ENCODE results near the gene WNT9A.
A peak's percentile ranks its signal among the peaks of the same experiment; 100 is the strongest.

The WNT9A gene

DNA sequence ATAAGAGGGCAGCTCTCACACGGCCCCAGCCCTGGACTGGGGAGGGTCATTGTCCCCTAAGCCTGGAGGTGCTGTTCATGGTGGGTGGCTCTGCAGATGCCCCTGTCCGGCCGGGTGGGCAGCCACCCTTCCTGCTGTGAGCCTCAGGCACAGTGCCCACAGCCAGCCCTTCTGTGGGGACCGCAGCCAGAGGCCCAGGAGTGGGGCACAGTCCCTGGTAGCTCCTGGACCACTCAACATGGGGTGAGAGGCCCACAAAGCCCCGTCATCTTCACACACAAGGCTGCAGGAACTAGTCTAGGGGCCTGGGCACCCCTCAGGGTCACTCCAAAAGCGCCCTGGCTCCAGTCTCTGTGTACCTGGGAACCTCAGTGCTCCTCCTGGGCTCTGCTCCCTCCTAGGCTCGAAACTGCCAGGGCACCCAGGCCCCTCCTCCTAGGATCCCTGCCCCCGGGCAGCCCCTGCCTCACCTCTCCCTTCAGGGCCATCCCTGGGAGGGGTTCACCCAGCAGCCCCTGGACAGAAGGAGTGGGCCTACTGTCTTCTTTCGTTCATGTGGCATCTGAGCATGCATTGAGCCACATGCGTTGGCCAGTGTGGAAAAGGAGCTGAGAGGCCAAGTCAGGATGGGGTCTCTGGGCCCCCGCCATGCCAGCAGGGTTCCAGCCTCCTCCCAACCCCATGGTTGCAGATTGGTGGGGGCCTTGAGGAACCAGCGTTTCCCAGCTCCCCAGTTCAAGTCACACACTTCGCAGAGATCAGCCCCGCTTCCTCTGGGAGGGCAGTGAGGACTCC lies 43.0 kb downstream of the WNT9A start:
- no peak overlapping the region for H3K27ac Mint-ChIP-seq
- H3K4me1 Mint-ChIP-seq (ENCODE audit: low read depth), result no peaks in the 10 kb centered on the region
- H3K27me3 Mint-ChIP-seq, result no peaks in the 10 kb centered on the region
- no peaks in the 10 kb centered on the region for H3K36me3 Mint-ChIP-seq (ENCODE audit: low read depth)
- no peak overlapping the region for H3K4me3 Mint-ChIP-seq
- no peaks in the 10 kb centered on the region for H3K9me3 Mint-ChIP-seq

DNA sequence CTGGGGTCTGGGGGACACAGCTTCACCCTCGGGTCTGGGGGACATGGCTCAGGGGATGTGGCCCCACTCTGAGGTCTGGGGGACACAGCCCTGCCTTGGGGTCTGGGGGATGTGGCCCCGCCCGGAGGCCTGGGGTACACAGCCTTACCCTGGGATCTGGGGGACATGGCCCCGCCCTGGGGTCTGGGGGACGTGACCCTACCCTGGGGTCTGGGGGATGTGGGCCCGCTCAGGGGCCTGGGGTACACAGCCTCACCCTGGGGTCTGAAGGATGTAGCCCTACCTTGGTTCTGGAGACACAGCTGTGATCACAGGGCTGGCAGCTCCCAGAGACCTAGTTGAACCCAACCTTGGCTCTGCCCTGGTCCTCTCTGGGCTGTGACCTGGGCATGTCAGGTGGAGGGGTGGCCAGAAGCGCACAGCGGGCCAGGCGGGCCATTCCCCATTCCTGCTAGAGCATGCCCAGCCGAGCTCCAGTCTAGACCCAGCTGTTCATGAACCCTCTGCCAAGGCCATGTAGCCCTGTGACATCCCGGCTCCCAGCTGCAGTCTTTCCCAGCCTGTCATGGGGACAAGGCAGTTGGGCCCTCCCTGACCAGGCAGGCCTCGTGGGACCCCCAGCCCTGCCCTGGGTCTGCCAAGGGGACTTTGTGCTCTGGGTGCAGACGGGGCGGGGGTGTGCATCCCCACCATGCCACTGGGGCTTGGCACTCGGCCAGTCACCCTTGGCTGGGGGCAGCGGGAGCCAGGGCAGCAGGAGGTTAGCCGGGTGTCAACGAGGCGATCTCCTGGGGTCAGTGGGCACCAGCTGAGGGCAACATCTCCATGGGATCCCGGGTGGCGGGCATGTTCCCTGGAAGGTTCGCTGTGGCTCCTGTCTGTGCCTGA lies 43.9 kb downstream of the WNT9A start:
- H3K4me3 Mint-ChIP-seq, result no peak overlapping the region
- H3K27ac Mint-ChIP-seq, result no peak overlapping the region

DNA sequence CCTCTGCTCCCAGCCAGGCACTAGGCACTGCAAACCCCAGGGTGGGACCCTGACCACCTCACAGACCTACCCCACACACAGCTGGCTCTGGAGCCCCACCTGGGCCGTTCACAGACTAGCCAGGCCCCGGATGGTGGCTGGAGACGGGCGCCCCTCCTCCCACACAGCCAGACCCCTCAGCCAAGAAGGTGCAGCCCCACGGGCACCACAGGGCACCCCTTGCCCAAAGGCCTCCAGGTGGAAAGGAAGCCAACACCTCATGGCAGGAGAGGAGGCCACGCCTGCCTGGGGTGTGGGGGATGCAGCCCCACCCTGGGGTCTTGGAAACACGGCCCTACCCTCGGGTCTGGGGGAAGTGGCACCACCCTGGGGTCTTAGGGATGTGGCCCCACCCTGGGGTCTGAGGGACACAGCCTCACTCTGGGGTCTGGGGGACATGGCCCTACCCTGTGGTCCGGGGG lies 44.6 kb downstream of the WNT9A start:
- no peaks in the 10 kb centered on the region for H3K36me3 Mint-ChIP-seq (ENCODE audit: low read depth)
- H3K9me3 Mint-ChIP-seq, result no peaks in the 10 kb centered on the region
- H3K4me1 Mint-ChIP-seq (ENCODE audit: low read depth), result peaks cover 5% of the 10 kb centered on the region
- no peak overlapping the region for H3K27ac Mint-ChIP-seq
- H3K4me3 Mint-ChIP-seq, result no peak overlapping the region
- no peaks in the 10 kb centered on the region for H3K27me3 Mint-ChIP-seq

More for the DNA sequence above, 43.9 kb downstream of the WNT9A start:
- H3K36me3 Mint-ChIP-seq (ENCODE audit: low read depth), result no peaks in the 10 kb centered on the region
- no peaks in the 10 kb centered on the region for H3K9me3 Mint-ChIP-seq
- H3K27me3 Mint-ChIP-seq, result no peaks in the 10 kb centered on the region
- H3K4me1 Mint-ChIP-seq (ENCODE audit: low read depth), result no peaks in the 10 kb centered on the region

DNA sequence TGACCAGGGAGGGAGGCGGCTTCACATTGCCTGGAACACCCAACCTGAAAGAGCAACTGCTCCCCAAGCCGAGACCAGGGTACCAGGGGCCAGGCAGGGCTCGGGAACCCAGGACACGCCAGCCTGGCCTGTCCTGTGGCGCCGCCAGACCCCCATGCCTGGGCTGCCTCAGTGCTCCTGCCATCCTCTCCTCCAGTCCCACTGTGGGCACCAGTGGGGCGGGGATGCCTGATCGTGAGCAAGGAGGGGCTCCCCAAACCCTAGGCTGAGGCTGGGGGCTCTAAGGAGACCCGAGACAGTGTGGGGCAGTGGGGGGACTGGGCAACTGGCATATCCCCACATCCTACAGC lies 45.1 kb downstream of the WNT9A start:
- Mint-ChIP-seq H3K4me3 (no peak overlapping the region), H3K4me1 (ENCODE audit: low read depth) (peaks cover 9% of the 10 kb centered on the region), H3K27ac (no peak overlapping the region), H3K9me3 (no peaks in the 10 kb centered on the region), H3K27me3 (no peaks in the 10 kb centered on the region), H3K36me3 (ENCODE audit: low read depth) (no peaks in the 10 kb centered on the region)

DNA sequence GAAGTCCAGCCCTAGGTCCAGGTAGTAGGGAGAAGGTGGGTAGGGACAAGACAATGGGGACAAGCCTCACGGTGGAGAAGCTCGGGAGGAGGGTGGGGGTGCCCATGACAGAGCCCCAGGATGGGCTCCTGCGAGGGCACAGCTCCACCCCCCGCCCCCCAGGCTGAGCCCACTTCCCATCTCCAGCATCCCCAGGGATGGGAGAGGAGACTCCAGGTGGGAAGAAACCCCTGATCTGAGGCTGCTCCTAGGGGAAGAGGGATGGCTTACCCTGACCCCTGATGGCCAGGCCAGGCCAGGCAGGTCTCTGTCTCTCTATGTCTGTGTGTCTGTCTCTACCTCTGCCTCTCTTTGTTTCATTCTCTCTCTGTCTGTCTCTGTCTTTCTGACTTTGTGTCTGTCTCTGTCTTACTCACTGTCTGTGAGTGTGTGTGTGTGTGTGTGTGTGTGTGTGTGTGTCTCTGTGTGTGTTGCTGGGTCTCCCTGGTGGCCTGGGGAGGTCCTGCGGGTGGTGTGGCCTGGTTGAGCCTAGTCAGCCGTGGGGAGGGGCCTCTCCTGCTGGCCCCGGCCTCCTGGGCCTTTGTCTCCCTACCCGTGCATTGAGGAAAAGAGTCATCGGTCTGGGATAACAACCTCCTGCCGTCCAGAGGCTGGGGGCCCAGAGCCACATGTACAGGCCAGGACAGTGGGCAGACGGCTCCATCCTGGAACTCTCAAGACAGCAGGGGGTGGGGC lies 45.7 kb downstream of the WNT9A start:
- peaks cover 11% of the 10 kb centered on the region for H3K4me1 Mint-ChIP-seq (ENCODE audit: low read depth)
- H3K27ac Mint-ChIP-seq, result peak overlapping the region; percentile 45
- no peaks in the 10 kb centered on the region for H3K9me3 Mint-ChIP-seq
- H3K27me3 Mint-ChIP-seq, result no peaks in the 10 kb centered on the region
- no peaks in the 10 kb centered on the region for H3K36me3 Mint-ChIP-seq (ENCODE audit: low read depth)
- H3K4me3 Mint-ChIP-seq, result no peak overlapping the region

DNA sequence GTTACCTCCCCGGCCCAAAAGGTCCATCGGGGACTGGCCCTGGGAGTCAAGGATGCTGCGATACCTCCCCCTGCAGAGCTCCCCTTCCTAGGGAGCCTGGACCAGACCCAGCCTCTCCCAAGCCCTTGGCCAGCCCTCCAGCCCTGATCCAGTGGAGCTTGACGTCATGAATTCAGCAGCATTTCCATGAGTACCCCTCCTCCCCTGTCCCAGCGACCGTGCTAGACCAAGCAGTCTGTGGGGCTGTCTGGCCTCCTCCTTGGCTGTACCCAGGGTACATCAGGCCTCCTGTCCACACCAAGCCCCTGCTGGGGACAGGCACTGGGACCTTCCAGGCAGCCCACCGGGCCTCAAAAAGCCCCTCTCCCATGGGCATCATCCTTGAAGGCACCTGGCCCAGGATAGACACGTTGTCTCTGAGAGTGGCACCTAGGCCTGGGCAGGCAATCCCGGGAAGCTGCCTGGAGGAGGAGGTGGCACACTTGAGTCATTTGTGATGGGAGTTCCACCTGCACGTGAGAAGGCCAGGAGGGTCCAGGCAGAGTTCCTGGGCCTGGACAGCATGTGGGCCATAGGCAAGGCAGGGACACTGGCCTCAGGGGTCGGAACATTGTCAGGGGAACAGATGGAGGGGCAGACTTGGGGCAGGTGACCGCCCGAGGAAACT lies 46.4 kb downstream of the WNT9A start:
- Mint-ChIP-seq H3K4me1 (ENCODE audit: low read depth) (peaks cover 11% of the 10 kb centered on the region), H3K27ac (no peak overlapping the region), H3K9me3 (no peaks in the 10 kb centered on the region), H3K4me3 (no peak overlapping the region), H3K27me3 (no peaks in the 10 kb centered on the region), H3K36me3 (ENCODE audit: low read depth) (no peaks in the 10 kb centered on the region)

DNA sequence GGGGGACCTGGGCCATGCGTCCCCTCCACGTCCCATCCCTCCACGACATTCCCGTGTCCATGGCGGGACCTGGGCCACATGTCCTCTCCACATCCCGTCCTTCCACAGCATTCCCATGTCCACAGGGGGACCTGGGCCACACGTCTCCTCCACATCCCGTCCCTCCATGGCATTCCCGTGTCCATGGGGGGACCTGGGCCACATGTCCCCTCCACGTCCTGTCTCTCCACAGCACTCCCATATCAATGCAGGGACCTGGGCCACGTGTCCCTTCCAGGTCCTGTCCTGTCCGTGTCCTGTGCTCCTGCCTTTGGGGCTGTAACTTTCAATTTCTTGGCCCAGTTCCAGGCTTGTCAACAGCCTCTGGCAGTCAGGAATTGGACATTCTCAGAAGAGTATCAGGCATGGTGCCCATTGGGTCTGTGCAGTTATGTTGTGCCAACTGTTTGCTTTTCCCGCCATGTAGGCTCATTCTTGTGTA lies 47.1 kb downstream of the WNT9A start:
- Mint-ChIP-seq H3K9me3 (no peaks in the 10 kb centered on the region), H3K27me3 (no peaks in the 10 kb centered on the region), H3K4me3 (no peak overlapping the region), H3K4me1 (ENCODE audit: low read depth) (peaks cover 11% of the 10 kb centered on the region), H3K36me3 (ENCODE audit: low read depth) (no peaks in the 10 kb centered on the region), H3K27ac (no peak overlapping the region)

DNA sequence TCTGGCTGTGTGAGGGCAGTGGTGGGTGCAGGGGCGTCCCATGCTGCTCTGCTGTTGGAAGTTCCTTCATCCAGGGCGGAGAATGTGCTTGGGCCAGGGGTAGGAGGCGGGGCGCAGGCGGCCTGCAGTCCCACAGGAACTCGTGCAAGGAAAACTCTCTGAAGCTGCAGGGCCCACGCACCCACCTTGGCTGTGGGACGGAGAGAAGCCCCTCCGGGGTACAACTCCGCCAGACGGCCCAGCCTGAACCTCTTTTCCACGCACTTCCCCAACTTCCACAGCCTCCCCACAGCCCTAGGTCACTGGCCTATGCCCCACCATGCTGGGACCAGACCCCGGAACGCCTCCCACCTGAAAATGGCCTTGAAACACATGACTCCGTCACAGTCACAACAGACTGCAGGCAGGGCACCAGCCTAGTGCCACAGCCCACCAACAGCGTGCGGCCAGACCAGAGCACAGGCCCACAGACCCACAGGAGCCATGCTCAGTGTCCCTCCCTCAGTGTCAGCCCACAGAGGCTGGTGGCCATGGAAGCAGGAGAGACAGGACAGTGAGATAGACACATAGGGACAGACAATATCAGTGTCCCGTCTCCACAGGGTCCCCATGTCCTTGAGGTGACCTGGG lies 47.8 kb downstream of the WNT9A start:
- Mint-ChIP-seq H3K27ac (no peak overlapping the region), H3K27me3 (no peaks in the 10 kb centered on the region), H3K4me3 (no peak overlapping the region)

DNA sequence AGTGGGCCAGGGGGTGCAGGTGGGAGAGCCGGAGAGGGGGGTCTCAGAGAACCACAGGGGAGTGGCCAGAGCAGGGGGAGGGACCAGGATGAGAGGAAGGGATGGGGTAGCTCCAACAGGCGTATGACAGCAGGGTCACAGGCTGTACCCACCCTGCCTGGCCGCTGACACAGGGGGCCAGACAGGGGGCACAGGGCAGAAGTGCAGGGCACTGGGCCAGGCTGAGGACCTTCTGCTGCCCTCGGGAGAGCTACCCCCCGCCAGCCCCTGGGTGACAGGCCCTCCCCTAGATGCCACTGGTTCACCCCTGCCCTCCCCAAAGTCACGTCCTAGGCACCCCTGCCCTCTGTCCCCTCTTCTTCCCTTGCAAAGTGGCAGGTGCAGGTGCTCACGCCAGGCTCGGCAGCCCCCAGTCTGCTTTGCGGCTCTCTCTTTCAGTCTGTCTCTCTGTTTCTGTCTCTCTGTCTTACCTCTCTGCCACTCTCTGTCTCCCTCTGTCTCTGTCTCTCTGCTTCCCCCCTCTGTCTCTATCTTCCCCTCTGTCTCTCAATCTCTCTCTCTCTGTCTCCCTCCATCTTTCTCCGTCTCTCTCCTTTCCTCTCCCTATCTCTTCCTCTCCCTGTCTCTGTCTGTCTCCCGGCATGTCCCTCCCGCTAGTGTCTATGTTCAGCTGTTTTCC lies 48.5 kb downstream of the WNT9A start:
- Mint-ChIP-seq H3K36me3 (ENCODE audit: low read depth) (no peaks in the 10 kb centered on the region), H3K27me3 (no peaks in the 10 kb centered on the region), H3K4me3 (no peak overlapping the region), H3K4me1 (ENCODE audit: low read depth) (peaks cover 11% of the 10 kb centered on the region), H3K27ac (no peak overlapping the region), H3K9me3 (no peaks in the 10 kb centered on the region)

More for the DNA sequence above, 47.8 kb downstream of the WNT9A start:
- Mint-ChIP-seq H3K36me3 (ENCODE audit: low read depth) (no peaks in the 10 kb centered on the region), H3K9me3 (no peaks in the 10 kb centered on the region), H3K4me1 (ENCODE audit: low read depth) (peaks cover 11% of the 10 kb centered on the region)

DNA sequence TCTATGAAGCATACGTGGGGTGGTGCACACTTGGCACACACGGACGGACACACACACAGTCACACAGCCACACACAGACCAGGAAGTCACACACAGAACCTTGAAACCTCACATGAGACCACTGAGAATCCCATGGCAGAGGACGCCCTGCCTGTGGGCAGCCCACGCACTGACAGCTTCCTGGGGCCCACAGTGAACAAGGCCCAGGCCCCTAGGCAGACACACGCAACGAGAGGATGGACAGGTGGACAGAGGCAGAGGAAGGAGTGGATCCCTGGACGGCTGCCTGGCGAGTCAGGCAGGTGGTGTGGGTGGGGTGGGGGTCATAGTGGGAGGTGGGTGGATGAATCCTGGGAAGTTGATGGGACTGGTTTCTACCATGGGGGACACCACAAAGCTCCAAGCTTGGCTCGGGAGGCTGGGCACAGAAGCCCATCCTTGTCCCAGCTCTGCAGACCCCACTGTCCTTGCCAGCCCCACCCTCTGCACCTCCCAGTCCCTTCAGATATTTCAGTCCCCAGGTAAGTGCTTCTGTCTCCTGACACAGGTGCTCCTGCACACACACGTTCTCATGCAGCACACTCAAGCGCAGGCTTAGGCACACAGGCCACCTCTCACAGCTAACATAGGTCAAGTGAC lies 49.1 kb downstream of the WNT9A start:
- H3K4me3 Mint-ChIP-seq, result no peak overlapping the region
- peaks cover 11% of the 10 kb centered on the region for H3K4me1 Mint-ChIP-seq (ENCODE audit: low read depth)
- H3K36me3 Mint-ChIP-seq (ENCODE audit: low read depth), result no peaks in the 10 kb centered on the region
- H3K27me3 Mint-ChIP-seq, result no peaks in the 10 kb centered on the region
- H3K9me3 Mint-ChIP-seq, result no peaks in the 10 kb centered on the region
- no peak overlapping the region for H3K27ac Mint-ChIP-seq

DNA sequence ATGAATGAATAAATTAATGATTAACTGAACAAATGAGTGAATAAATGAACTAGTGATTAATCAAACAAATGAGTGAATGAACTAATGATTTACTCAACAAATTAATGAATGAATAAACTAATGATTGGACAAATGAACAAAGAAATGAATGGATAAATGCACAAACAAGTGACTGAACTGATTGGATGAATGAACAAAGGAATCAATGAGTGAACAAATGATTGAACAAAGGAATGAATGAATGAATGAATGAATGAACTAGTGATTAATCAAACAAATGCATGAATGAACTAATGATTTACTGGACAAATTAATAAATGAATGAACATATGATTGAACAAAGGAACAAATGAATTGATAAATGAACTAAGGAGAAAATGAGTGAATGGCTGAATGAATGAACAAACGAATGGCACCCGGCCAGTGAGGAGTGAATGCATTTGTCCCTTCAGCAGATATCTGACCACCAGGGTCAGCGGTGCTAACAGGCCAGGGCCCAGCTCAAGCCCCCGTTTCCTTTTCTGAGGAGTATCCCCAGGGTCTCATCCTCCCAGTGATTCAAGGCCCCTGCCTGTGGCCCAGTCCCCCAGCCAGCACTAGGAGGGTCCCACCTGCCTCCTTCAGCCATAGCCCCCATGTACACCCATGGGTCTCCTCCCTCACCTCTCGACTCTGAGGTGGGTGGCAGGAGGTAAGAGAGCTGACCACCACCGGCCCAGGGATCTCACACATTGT lies 49.9 kb downstream of the WNT9A start:
- H3K4me1 Mint-ChIP-seq (ENCODE audit: low read depth), result peaks cover 11% of the 10 kb centered on the region
- H3K27me3 Mint-ChIP-seq, result no peaks in the 10 kb centered on the region
- H3K36me3 Mint-ChIP-seq (ENCODE audit: low read depth), result no peaks in the 10 kb centered on the region
- no peaks in the 10 kb centered on the region for H3K9me3 Mint-ChIP-seq
- no peak overlapping the region for H3K4me3 Mint-ChIP-seq
- no peak overlapping the region for H3K27ac Mint-ChIP-seq

DNA sequence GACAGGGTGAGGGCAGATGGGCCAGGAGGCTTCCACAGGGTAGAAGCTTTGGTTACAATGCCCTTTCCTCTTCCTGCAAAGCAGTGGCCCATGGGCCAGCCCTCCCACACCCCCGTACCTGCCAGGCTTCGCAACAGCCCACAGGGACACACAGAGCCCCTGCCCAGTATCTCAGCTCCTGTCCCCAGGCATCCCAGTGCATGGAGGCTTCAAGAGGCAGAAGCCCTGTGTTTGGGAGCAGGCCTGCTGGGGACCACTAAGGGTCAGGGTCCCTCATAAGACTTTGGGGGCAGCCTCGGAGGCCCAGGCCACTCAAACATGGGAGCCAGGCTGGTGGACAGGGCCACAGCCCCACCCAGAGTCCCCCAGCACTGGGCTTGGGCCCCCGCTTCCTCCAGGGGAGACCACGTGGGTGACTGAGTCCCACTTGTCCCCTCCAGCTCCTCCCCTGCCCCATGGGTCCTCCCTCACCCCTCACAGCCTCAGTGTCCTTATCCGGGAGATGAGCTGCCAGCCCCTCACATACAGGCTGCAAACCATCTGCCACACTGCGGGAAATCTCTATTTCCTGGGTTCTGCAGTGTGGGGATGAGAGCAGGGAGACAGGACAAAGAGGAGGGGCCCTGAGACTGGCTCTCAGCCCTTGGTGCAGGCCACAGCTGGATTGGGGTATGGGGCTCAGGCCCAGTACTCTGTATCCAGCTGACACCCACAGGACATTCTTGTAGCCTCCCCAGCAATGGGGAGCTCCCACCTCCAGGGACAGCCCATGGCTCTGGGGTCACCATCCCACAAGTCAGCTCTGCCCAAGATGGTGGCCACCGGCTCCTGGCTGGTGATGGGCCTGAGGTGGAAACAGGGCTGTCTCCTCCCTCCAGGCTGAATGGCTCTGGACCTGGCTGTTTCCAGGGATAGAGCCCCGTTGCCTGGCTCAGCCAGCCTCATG lies 50.7 kb downstream of the WNT9A start:
- Mint-ChIP-seq H3K4me1 (ENCODE audit: low read depth) (peaks cover 11% of the 10 kb centered on the region), H3K36me3 (ENCODE audit: low read depth) (no peaks in the 10 kb centered on the region), H3K27ac (no peak overlapping the region), H3K9me3 (no peaks in the 10 kb centered on the region), H3K4me3 (no peak overlapping the region), H3K27me3 (no peaks in the 10 kb centered on the region)
